Measurements from ENCODE around the gene DBN1.

DBN1 gene

GRCh38 chr5:177455036-177455660, 18.3 kb downstream of the DBN1 start:
- DNase-seq, result peak; percentile 53

- DNase-seq, result peak; percentile 68
Measured at GRCh38 chr5:177454397-177455035, 18.9 kb downstream of the DBN1 start.

DNA sequence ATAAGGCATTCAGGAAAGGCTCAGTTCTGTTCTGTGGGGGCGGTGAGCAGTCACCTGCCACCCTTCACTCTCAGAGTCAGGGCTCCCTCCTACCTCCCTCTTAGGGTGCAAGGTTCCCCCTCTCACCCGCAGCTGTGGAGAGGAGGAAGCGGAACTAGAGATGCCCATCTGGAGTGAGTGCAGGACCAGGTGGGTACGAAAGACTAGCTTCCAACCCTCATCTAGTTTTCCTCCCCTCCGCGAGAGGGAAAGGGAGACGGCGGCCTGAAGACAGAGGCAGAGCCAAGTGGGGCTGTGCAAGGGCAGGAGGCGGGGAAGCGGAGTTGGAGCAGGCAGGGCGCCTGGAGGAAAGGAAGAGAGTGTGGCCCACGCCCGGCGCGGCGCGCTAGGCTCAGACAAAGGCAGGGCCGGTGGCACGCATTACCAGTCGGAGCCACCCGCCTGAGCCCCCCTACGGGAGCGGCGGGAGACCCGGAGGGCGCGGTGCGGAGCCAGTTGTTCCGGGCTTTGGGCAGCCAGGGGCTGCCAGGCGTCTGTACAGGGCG, 19.5 kb downstream of the DBN1 start:
- peak; percentile 63 for DNase-seq

GRCh38 chr5:177452688-177453638, 20.5 kb downstream of the DBN1 start:
- no peak for DNase-seq

GRCh38 chr5:177450667-177451424, 22.6 kb downstream of the DBN1 start:
- no peak for DNase-seq

- no peak for DNase-seq
Measured at GRCh38 chr5:177449140-177450061, 24.0 kb downstream of the DBN1 start.

DNA sequence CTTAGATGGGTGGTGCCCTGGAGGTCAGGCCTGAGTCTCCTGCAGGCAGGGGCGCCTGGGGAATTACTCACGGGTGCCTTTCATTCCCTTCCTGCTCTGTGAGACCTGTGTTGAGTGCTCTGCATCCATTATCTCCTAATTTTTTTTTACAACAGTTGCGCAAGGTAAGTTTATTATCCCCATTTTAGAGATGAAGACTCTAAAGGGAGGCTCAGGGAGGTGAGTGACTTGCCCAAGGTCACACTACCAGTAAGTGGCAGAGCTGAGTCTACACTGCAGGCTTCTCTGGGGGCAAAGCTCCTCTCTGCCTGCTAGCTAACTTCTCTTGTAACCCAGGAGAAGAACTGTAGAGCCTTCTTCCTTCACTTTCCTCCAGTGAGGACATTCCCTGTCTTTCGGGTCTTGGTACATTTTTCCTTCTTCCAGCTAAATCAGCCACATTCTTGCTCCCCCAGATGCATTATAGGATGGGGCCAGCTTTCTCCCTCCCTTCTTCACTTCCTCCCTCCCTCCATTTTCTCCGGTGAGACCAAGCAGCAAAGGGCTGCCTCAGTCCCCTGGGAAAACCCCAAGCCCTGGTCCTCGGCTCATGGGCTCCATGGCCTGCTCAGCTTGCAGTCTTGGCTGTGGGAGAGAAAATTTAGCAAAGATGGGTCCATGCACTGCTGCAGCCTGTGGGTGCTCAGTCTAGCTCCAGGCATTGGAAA, 25.0 kb downstream of the DBN1 start:
- no peak for DNase-seq

DNA sequence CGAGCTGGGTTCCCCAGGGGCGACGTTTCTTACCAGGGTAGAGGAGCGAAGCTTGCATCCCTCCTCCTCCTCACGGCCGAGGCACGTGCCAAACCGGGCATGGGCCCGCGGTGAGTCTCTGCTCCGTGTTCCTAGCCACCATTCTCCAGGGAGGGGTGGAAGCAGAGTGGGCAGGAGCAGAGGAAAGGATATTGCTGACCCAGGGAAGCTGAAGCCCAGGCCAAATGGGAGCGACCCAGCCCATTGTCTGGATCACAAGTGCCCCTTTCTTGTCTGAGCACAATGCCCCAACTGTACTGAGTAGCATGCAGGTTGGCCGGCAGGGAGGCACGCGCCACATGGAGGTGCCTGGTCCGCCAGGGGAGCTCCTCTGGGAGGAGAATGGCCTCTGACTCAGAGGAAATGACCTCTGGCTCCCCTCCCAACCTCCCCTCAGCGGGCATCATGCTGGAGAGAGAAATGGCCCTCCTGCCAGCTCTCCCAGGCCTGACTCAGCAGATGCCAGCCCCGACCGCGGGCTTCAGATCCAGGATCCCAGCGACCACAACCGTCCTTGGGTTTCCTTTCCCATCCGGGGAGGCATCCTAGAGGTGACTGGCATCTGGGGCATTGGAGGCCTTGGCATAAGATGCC, 25.7 kb downstream of the DBN1 start:
- DNase-seq, result no peak

- DNase-seq, result peak; percentile 25
Measured at GRCh38 chr5:177447066-177447610, 26.3 kb downstream of the DBN1 start.

DNA sequence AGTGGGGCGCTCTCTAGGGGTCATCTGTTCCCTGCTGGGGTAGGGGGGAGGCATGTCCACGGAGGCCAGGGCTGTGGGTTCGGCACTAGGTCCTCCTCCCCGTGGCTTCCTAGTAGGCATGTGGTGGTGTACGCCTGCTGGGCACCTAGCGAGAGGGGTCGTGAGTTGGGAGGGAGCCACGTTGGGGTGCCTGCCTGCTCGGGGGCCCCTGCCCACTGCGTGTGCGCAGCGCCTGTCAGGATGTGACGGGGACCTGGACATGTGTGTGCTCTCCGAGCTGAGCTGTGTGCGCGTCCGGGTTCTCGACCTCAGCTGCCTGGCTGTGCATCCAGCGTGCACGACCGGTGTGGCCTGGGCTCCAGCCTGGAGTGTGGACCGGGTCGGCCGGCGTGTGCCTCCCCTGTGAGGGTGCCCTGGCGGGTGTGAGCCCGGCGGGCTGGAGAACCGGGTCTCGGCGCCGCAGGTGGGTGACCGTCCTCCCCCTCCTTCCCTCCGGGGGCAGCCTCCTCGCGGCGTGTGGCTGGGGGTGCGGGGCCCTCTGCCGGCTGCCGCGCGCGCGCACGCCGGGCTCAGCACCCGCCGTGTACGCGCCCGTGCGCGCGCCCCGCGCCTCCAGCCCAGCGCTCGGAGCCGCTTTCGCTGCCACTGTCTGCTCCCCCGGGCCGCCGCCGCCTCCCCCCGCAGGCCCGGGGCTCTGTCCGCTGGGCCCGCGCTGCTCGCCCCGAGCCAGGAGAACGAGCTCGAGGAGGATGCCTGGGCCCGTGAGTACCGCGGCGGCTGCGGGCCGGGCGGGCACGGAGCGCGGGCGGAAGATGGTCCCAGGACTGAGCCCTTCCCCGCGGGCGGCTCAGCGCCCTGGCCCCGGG, 27.0 kb downstream of the DBN1 start, which contains the start of gene PRR7:
PRR7 (plus strand) TSS at position 615 of the 866 bp plus-strand sequence. CDS start 8,254 bp downstream, outside the sequence.
- peak; percentile 31 for DNase-seq

DNA sequence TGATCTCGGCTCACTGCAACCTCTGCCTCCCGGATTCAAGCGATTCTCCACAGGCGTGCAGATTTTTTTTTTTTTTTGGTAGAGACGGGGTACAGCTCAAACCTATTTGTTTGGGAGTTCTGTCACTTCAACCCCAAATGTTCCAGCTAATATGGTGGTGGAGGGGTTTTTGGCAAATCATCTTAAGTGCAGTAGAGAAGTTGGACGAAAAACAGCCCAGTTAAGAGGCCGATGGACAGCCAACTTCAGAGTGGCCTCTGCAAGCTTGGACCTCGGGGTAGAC, 27.6 kb downstream of the DBN1 start:
- no peak for DNase-seq

DNA sequence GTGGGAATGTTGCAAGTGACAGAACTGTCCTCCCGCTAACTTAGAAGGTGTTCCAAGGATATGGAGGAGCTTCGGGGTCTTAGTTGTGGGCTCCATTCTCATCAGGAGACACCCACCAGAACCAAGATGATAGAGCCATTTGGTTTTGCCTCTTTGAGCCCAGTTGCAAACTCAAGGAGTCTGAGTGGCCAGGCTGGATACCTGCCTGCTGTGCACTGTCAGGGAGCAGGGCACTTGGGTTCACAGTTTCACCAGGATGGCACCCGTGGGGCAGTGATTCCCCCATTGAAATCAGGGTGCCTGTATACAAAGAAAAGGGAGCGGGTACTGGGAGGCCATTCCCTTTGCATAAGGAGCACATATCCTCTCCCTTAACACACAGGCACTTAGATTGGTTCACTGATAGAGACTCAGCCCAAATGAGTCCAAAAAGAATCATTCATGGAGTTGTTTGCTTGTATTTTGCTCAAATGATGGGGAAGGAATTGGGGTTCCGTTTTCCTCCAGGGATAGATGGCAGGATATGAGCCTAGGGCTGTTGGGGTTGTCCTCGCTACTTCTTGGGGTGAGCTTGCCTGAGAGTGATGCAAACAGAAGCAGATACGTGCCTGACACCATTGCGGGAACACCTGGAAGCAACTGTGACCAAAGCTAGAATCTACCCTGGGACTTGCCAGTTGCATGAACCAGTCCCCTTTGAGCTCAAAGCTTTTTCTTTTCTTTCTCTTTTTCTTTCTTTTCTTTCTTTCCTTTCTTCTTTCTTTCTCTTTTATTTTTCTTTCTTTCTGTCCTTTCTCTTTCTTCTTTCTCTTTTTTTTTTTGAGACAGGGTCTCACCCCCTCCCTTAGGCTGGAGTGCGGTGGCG, 28.1 kb downstream of the DBN1 start:
- no peak for DNase-seq

- no peak for DNase-seq
Measured at GRCh38 chr5:177444106-177445051, 29.1 kb downstream of the DBN1 start.

GRCh38 chr5:177443144-177443983, 30.1 kb downstream of the DBN1 start:
- no peak for DNase-seq

DNA sequence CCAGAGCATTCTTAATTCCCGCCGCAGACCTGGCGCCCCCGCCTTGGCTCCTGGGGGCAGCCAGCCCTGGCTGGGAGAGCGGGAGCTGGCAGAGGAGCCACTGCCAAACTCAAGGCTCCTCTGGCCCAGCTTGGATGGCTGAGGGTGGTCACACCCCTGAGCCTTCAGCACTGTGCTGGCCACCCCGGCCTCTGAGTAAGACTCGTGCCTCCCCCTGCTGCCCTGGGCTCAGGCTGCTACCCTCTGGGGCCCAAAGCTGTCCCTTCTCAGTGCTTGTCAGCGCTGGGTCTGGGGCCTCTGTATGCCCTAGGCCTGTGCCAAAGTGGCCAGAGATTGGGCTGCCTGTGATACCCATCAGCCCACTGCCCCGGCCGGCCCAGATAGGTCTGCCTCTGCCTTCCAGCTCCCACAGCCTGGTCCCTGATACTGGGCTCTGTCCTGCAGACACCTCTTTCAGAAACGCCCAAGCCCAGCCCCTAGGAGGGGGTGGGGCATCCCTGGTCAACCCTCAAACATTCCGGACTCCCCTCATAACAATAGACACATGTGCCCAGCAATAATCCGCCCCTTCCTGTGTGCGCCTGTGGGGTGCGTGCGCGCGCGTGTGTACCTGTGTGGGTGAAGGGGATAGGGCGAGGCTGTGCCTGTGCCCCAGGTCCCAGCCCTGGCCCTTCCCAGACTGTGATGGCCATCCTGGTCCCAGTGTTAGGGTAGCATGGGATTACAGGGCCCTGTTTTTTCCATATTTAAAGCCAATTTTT, 31.2 kb downstream of the DBN1 start:
- DNase-seq, result no peak

All from NCI-H2227 treated with DMSO at 0.1 percent for 48 hours (cell line).